OCI-LY7 (cell line): ENCODE measurements around the gene NUP93.

Experiments used
- CTCF ChIP-seq: fragments of 200-600 bp; sonication (generic); conservative IDR thresholded peaks from 2 replicates; pipeline ENCODE4 v1.5.1; 2014; ENCODE audit warnings: mild to moderate bottlenecking, antibody characterized with exemption, low read length, moderate library complexity, mixed read lengths
- EZH2phosphoT487 ChIP-seq: fragments of 200-600 bp; sonication (generic); IDR thresholded peaks from 2 replicates; pipeline ENCODE4 v1.6.1; 2018; ENCODE audit warnings: low read depth, borderline replicate concordance, mild to moderate bottlenecking, mixed run types, antibody characterized with exemption, low read length, moderate library complexity, mixed read lengths

DNA sequence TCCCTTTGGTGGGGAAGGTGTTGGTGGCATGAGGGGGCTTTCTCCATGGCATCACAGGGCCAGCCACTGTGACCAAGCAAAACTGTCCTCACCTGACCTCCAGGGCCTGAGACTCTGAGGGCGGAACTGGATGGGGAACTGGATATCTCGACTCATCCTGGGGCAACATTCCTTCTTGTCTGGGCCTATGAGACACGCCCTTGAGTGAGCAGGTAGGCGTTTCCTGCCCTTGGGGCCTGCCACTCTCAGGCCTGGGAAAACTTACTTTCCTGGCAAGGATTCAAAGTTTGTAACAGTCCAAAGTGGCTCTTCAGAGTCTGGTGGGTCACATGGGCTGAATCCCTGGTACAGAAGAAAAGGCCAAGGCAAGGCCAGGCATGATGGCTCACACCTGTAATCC is 38.0 kb upstream of the NUP93 start:
- TF ChIP-seq CTCF (no peak), EZH2phosphoT487 (no peak)
